GM12865 (cell line): ENCODE data around the gene STAP2.

ENCODE experiments used
- DNase-seq: peaks from one replicate; pipeline ENCODE4 v3.0.0; 2010; ENCODE audit warnings: low read depth
- H3K4me3 ChIP-seq: 2 replicates; pipeline ENCODE4 v1.5.1; 2011; ENCODE audit warnings: mild to moderate bottlenecking, low read depth, low read length, control low read depth
- CTCF ChIP-seq: IDR thresholded peaks from 2 replicates; pipeline ENCODE4 v1.5.1; 2011; ENCODE audit warnings: low read length, control low read depth, low read depth, inconsistent platforms; ENCODE audit not compliant: insufficient read depth; ENCODE audit errors: missing control alignments

Gene STAP2

DNA sequence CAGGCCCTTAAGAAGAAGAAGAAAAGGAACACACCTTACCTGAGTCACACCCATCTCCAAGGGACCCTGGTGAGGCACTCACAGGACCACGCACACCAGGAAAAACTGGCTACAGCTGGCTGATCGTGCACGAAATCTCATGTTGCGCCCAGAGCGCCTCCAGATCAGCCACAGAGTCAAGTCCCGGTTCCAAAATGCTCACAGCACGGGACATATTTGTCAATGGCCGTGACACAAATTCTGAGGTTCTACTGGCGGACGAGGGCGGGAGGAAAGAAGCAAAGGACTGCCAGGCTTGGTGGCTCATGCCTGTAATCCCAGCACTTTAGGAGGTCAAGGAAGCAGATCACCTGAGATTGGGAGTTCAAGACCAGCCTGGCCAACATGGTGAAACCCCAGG is 40.3 kb upstream of the STAP2 start:
- TF ChIP-seq CTCF = no peak
- DNase-seq = no peak
- peak overlapping the region; percentile 44 for H3K4me3 ChIP-seq

DNA sequence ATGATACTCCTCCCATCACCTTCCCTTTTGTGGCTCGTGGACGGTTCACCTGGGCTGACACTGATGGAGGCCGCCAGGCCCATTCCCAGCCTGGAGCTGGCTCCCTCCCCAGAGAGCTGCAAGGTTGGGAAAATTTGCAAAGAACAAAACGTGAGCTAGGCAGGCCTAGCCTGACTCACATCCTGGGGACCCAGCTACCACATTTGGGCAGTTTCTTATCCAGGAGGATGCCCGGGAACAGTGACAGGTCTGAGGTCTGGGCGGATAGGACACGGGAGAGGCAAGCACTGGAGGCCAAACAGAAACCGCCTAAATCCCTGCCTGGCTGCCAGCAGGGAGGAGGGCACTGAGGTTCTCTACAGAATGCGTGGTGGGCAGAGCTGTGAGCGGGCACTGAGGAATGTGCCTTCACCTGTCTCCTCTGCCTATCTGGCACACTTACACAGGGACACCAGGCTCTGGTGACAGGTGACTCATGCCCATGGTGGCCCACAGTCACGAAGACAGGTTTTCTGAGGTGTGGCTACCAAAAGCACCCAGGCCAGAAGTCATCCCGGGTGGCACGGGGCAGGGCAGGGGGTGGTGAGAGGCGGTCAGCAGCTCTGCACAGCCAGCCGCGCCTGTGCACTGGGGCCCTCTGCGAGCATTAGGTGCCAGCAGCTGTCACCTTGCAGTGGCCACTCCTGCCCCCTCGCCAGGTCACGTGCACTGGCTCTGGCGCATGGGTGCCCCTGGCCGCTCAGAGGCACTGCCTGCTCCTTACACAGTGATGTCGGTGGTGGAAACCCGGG is 38.6 kb upstream of the STAP2 start:
- no peak for DNase-seq
- TF ChIP-seq CTCF = no peak
- peak overlapping the region; percentile 44 for H3K4me3 ChIP-seq

- no peak for TF ChIP-seq CTCF
- DNase-seq = no peak
- H3K4me3 ChIP-seq = peak overlapping the region; percentile 44
These were observed 38.0 kb upstream of the STAP2 start for GRCh38 chr19:4376671-4376990.

GRCh38 chr19:4376028-4376670 is 37.5 kb upstream of the STAP2 start:
- peak overlapping the region; percentile 44 for H3K4me3 ChIP-seq
- no peak for TF ChIP-seq CTCF
- no peak for DNase-seq

GRCh38 chr19:4375164-4376027 is 36.8 kb upstream of the STAP2 start:
- peak overlapping the region; percentile 44 for H3K4me3 ChIP-seq
- peak; percentile 87 for DNase-seq
- TF ChIP-seq CTCF = peak; percentile 51

- no peak for TF ChIP-seq CTCF
- H3K4me3 ChIP-seq = peak overlapping the region; percentile 44
- DNase-seq = no peak
These were observed 36.0 kb upstream of the STAP2 start for GRCh38 chr19:4374498-4375163.
